Loucy (cell line): ENCODE measurements around the gene EPB41L5.

Experiments used
- H2AFZ ChIP-seq: fragments of 200-600 bp; sonication (generic); 2 replicates; pipeline ENCODE4 v1.6.0; 2016; ENCODE audit warnings: antibody characterized with exemption, mild to moderate bottlenecking, low read length, moderate library complexity
- H3F3A ChIP-seq: fragments of 200-600 bp; 2 replicates; pipeline ENCODE4 v1.6.0; 2016; ENCODE audit warnings: antibody characterized with exemption, low read depth, mild to moderate bottlenecking
- H3K27me3 ChIP-seq: fragments of 200-600 bp; sonication (generic); 2 replicates; pipeline ENCODE4 v1.6.1; 2014; ENCODE audit warnings: low read length, mild to moderate bottlenecking; ENCODE audit not compliant: insufficient read depth, poor library complexity, severe bottlenecking
- H3K36me3 ChIP-seq: fragments of 200-600 bp; sonication (generic); 2 replicates; pipeline ENCODE4 v1.6.1; 2016; ENCODE audit warnings: low read length; ENCODE audit not compliant: insufficient read depth
- H3K4me1 ChIP-seq: fragments of 200-600 bp; sonication (generic); 2 replicates; pipeline ENCODE4 v1.5.1; 2014; ENCODE audit warnings: low read length, mild to moderate bottlenecking; ENCODE audit not compliant: insufficient read depth, poor library complexity, severe bottlenecking
- H3K4me2 ChIP-seq: fragments of 200-600 bp; sonication (generic); 2 replicates; pipeline ENCODE4 v1.6.0; 2014; ENCODE audit warnings: antibody characterized with exemption, low read length, low read depth, mild to moderate bottlenecking; ENCODE audit not compliant: poor library complexity, severe bottlenecking
- H3K4me3 ChIP-seq: fragments of 200-600 bp; sonication (generic); 2 replicates; pipeline ENCODE4 v1.5.1; 2014; ENCODE audit warnings: low read length, mild to moderate bottlenecking, mixed read lengths; ENCODE audit not compliant: poor library complexity, severe bottlenecking
- H3K79me2 ChIP-seq: fragments of 200-600 bp; sonication (generic); 2 replicates; pipeline ENCODE4 v1.6.1; 2014; ENCODE audit warnings: low read length; ENCODE audit not compliant: insufficient read depth
- H3K9ac ChIP-seq: fragments of 200-600 bp; sonication (generic); 2 replicates; pipeline ENCODE4 v1.6.0; 2014; ENCODE audit warnings: mild to moderate bottlenecking, low read depth, low read length, moderate library complexity; ENCODE audit not compliant: poor library complexity, severe bottlenecking
- H3K9me2 ChIP-seq: fragments of 200-600 bp; sonication (generic); replicated peaks from 2 replicates; pipeline ENCODE4 v1.6.1; 2016; ENCODE audit warnings: low read depth, low read length, mixed read lengths
- H3K9me3 ChIP-seq: fragments of 200-600 bp; sonication (generic); 2 replicates; pipeline ENCODE4 v1.6.1; 2014; ENCODE audit warnings: mild to moderate bottlenecking, antibody characterized with exemption, low read length, low read depth; ENCODE audit not compliant: insufficient read depth
- H4K20me1 ChIP-seq: fragments of 200-600 bp; sonication (generic); 2 replicates; pipeline ENCODE4 v1.6.0; 2014; ENCODE audit warnings: antibody characterized with exemption, low read length, mild to moderate bottlenecking; ENCODE audit not compliant: insufficient read depth, poor library complexity, severe bottlenecking
- EZH2phosphoT487 ChIP-seq: fragments of 200-600 bp; IDR thresholded peaks from 2 replicates; pipeline ENCODE4 v1.6.1; 2018; ENCODE audit warnings: antibody characterized with exemption, mild to moderate bottlenecking, moderate library complexity, borderline replicate concordance
- TF ChIP-seq, protein P1 (sequence below): fragments of 200-600 bp; sonication (generic); conservative IDR thresholded peaks from 2 replicates; pipeline ENCODE4 v1.5.1; 2014; ENCODE audit warnings: mild to moderate bottlenecking, antibody characterized with exemption, low read length

EPB41L5 gene

DNA sequence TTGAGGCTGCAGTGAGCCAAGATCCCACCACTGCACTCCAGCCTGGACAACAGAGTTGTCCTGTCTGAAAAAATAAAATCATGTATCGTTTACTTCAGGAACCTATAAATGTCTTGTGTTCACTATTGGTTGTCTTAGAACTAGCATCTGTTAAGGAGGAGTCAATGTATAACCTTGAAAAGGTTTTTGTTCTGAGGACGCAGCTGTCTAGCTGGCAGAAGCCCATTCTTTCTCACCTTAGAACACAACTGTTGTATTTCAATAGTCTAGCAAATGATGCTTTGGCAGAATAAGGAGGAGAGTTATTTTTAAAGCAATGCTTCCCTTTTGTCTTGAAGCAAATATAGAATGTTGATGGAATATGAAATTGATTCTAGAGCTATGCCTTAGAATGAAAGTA lies 21.1 kb downstream of the EPB41L5 start:
- H3K27me3 ChIP-seq: no peaks in the 10 kb centered on the region
- TF ChIP-seq EZH2phosphoT487: no peak
- TF ChIP-seq, protein P1, sequence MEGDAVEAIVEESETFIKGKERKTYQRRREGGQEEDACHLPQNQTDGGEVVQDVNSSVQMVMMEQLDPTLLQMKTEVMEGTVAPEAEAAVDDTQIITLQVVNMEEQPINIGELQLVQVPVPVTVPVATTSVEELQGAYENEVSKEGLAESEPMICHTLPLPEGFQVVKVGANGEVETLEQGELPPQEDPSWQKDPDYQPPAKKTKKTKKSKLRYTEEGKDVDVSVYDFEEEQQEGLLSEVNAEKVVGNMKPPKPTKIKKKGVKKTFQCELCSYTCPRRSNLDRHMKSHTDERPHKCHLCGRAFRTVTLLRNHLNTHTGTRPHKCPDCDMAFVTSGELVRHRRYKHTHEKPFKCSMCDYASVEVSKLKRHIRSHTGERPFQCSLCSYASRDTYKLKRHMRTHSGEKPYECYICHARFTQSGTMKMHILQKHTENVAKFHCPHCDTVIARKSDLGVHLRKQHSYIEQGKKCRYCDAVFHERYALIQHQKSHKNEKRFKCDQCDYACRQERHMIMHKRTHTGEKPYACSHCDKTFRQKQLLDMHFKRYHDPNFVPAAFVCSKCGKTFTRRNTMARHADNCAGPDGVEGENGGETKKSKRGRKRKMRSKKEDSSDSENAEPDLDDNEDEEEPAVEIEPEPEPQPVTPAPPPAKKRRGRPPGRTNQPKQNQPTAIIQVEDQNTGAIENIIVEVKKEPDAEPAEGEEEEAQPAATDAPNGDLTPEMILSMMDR: no peak
- no peak overlapping the region for H3K4me2 ChIP-seq
- no peaks in the 10 kb centered on the region for H3K9me3 ChIP-seq
- H3K36me3 ChIP-seq: no peaks in the 10 kb centered on the region
- H4K20me1 ChIP-seq: no peaks in the 10 kb centered on the region
- no peaks in the 10 kb centered on the region for H3F3A ChIP-seq
- H3K79me2 ChIP-seq: no peaks in the 10 kb centered on the region
- H2AFZ ChIP-seq: no peak overlapping the region
- no peaks in the 10 kb centered on the region for H3K4me1 ChIP-seq
- no peaks in the 10 kb centered on the region for H3K9me2 ChIP-seq
- H3K9ac ChIP-seq: no peak overlapping the region
- no peak overlapping the region for H3K4me3 ChIP-seq

DNA sequence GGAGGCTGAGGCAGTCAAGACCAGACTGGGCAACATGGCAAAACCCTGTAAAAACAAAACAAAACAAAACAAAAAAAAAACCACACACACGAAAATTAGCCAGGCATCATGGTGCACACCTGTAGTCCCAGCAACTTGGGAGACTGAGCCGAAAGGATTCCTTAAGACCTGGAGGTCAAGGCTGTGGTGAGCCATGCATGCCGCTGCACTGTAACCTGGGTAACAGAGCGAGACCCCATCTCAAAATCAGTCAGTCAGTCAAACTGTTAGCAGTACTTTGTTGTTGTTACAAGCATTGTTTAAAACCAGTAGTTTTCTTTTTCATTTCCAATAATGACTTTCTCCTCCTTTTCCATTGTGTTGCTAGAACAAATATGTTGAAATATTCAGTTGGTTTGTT lies 21.7 kb downstream of the EPB41L5 start:
- TF ChIP-seq EZH2phosphoT487: no peak
- TF ChIP-seq, protein P1: no peak
- H2AFZ ChIP-seq: no peak overlapping the region
- H3K79me2 ChIP-seq: no peaks in the 10 kb centered on the region

DNA sequence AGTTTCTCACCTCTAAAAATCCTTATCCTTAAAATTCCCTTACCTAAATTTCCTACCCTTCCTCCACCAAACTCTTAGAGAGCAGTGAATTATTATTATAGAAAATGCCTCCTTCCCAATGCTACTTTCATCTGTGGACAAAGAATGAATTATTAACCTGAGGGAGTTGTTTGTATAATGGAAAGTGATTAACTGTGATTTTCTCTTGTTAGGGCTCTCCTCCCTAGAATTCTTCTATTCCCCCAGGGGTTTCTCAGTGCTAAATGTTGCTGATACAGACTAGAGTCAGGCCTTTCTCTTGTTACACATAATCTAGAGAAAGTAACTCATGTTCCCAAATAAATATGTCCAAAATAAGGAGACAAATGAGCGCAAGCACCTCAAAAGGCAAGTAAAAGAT lies 23.3 kb downstream of the EPB41L5 start:
- no peaks in the 10 kb centered on the region for H4K20me1 ChIP-seq
- no peak overlapping the region for H3K4me3 ChIP-seq
- no peaks in the 10 kb centered on the region for H3K9me3 ChIP-seq
- H3F3A ChIP-seq: no peaks in the 10 kb centered on the region
- H3K4me2 ChIP-seq: no peak overlapping the region
- H3K9me2 ChIP-seq: no peaks in the 10 kb centered on the region
- H3K9ac ChIP-seq: no peak overlapping the region
- no peaks in the 10 kb centered on the region for H3K4me1 ChIP-seq
- no peaks in the 10 kb centered on the region for H3K36me3 ChIP-seq
- H3K27me3 ChIP-seq: no peaks in the 10 kb centered on the region
- no peak overlapping the region for H2AFZ ChIP-seq
- no peak for TF ChIP-seq EZH2phosphoT487
- TF ChIP-seq, protein P1: no peak
- H3K79me2 ChIP-seq: no peaks in the 10 kb centered on the region

More for the DNA sequence above, 21.7 kb downstream of the EPB41L5 start:
- Histone ChIP-seq H3K9me3 (no peaks in the 10 kb centered on the region), H3K9me2 (no peaks in the 10 kb centered on the region), H3K4me3 (no peak overlapping the region), H3K4me1 (no peaks in the 10 kb centered on the region), H4K20me1 (no peaks in the 10 kb centered on the region), H3K27me3 (no peaks in the 10 kb centered on the region), H3K9ac (no peak overlapping the region), H3K4me2 (no peak overlapping the region), H3F3A (no peaks in the 10 kb centered on the region), H3K36me3 (no peaks in the 10 kb centered on the region)
